ENCODE results near the gene DPP9. TPM values are rescaled to one million over a fixed set of nuclear protein-coding genes. Genes with fewer than 3 reads are reported as not detected.

Gene DPP9
- total and polyA plus RNA-seq, 2 of the 8 experiments (the other 6 are each of a cell fraction or from before 2014, with no cell fraction given): 11.6 to 40.7 TPM

- no peaks in the 10 kb centered on the region for H3K79me2 ChIP-seq (ENCODE audit: control insufficient read depth in 1 of 2, insufficient read depth in 2 of 2, low read length in 2 of 2)
- no peak overlapping the region for H3K27ac ChIP-seq (ENCODE audit: low read depth, low read length)
- H2BK12ac ChIP-seq (ENCODE audit: low read depth, low read length): no peak overlapping the region
- H4K5ac ChIP-seq (ENCODE audit: insufficient read length, low read depth, low read length): no peak overlapping the region
- no peak overlapping the region for H4K8ac ChIP-seq (ENCODE audit: extremely low read depth, insufficient read depth, low read length)
- H3K56ac ChIP-seq (replicated peaks; ENCODE audit: insufficient read length, low read depth, low read length): no peak overlapping the region
- no peaks in the 10 kb centered on the region for H3K27me3 ChIP-seq (replicated peaks in 1 of 4; ENCODE audit: control insufficient read depth in 3 of 4, extremely low read depth in 1 of 4, insufficient read depth in 3 of 4, low read length in 3 of 4)
- no peak overlapping the region for H3K4me3 ChIP-seq (ENCODE audit: extremely low read depth in 1 of 4, insufficient read depth in 2 of 4, low read depth in 3 of 4, low read length in 4 of 4)
- no peak for FAIRE-seq
- H3K23ac ChIP-seq (ENCODE audit: insufficient read length): no peak overlapping the region
- H2AK5ac ChIP-seq (ENCODE audit: low read depth, low read length): no peak overlapping the region
- 91% methylated on average over 22 of the region's 22 CpGs; no CpG with 5 or more reads in 1 of the 2 experiments for WGBS, 2 experiments (ENCODE audit: extremely low coverage in 1 of 2, insufficient coverage in 1 of 2, insufficient read length in 1 of 2, insufficient replicate concordance in 2 of 2, low coverage in 1 of 2, low lambda C conversion rate in 2 of 2, missing lambda C conversion rate in 1 of 2)
- ChIA-PET CTCF (ENCODE audit: partially characterized antibody) (interaction anchor here (1.7 kb wide), 1 partner anchor 14 kb away, joined by 3 read pairs; no protein-coding TSS in a partner anchor), POLR2A (ENCODE audit: partially characterized antibody) (interaction anchor here (1.0 to 1.1 kb wide), 2 partner anchors 22 to 23 kb away, joined by 3 to 5 read pairs; no protein-coding TSS in a partner anchor)
- H3K9me3 ChIP-seq (ENCODE audit: insufficient read depth in 2 of 2, low read depth in 1 of 2, low read length in 1 of 2): no peaks in the 10 kb centered on the region
- no peak overlapping the region for H3K4me2 ChIP-seq (ENCODE audit: insufficient read depth in 1 of 2, low read depth in 2 of 2, low read length in 2 of 2)
- H3K4me1 ChIP-seq (replicated peaks in 1 of 4; ENCODE audit: control insufficient read depth in 3 of 4, insufficient read depth in 4 of 4, low read length in 3 of 4): no peaks in the 10 kb centered on the region
- H3K79me1 ChIP-seq (ENCODE audit: low read depth, low read length): no peaks in the 10 kb centered on the region
- no peak overlapping the region for H3K9ac ChIP-seq (replicated peaks in 1 of 4; ENCODE audit: extremely low read depth in 1 of 4, low read depth in 3 of 4, low read length in 3 of 4)
- H2BK20ac ChIP-seq (ENCODE audit: low read length): no peak overlapping the region
- no peak overlapping the region for H2BK120ac ChIP-seq (replicated peaks; ENCODE audit: low read depth, low read length)
- no peak overlapping the region for H3K18ac ChIP-seq (ENCODE audit: extremely low read depth, low read length)
- H4K91ac ChIP-seq (replicated peaks; ENCODE audit: insufficient read length, low read length): no peak overlapping the region
- H3K14ac ChIP-seq (ENCODE audit: insufficient read length): no peak overlapping the region
- no peak overlapping the region for H2BK5ac ChIP-seq (ENCODE audit: low read depth, low read length)
- DNase-seq (ENCODE audit: low read depth in 1 of 2, low spot score in 2 of 2): no peak
- peaks cover 0 to 13% of the 10 kb centered on the region in 2 experiments for H4K20me1 ChIP-seq (replicated peaks in 1 of 2; ENCODE audit: control insufficient read depth in 1 of 2, insufficient read depth in 2 of 2, low read length in 2 of 2)
- peaks cover 13 to 45% (median 35%) of the 10 kb centered on the region in 4 experiments; a peak in 7 of 8 replicates for H3K36me3 ChIP-seq (ENCODE audit: control insufficient read depth in 2 of 4, insufficient read depth in 4 of 4, low read length in 3 of 4)
- TF ChIP-seq SRF (IDR thresholded peaks at IDR 0.05; ENCODE audit: low read depth, low read length) (no peak), POLR2A (IDR thresholded peaks at IDR 0.05; ENCODE audit: control extremely low read depth in 1 of 2, low read depth in 2 of 2, low read length in 2 of 2) (no peak), SIX5 (IDR thresholded peaks at IDR 0.05; ENCODE audit: low read depth, low read length) (no peak), TAF1 (IDR thresholded peaks at IDR 0.05; ENCODE audit: low read depth, low read length) (no peak), CEBPB (IDR thresholded peaks at IDR 0.05; ENCODE audit: low read depth, low read length) (no peak), KDM1A (IDR thresholded peaks at IDR 0.05; ENCODE audit: borderline replicate concordance, low read length) (no peak), HDAC2 (IDR thresholded peaks at IDR 0.05; ENCODE audit: borderline replicate concordance in 1 of 2, low read depth in 2 of 2, low read length in 2 of 2) (no peak)
- no peak overlapping the region for H2AFZ ChIP-seq (ENCODE audit: low read length)
- H3K4ac ChIP-seq (replicated peaks; ENCODE audit: insufficient read length, low read depth, low read length): no peak overlapping the region
- H3K23me2 ChIP-seq (ENCODE audit: low read depth, low read length): no peaks in the 10 kb centered on the region
- no peak overlapping the region for H2BK15ac ChIP-seq (ENCODE audit: low read length)
Observed at GRCh38 chr19:4694211-4694987, 29.2 kb downstream of the DPP9 start.
